Uterus (tissue), 2 donors: ENCODE data around the gene GLT6D1.

ENCODE experiments used
- POLR2A ChIP-seq, 2 donors: fragments of 450-650 bp; IDR thresholded peaks; one replicate each; pipeline ENCODE4 v1.6.1; 2016; ENCODE audit warnings: antibody characterized with exemption in 2 of 2, mild to moderate bottlenecking in 1 of 2, moderate library complexity in 1 of 2
- TF ChIP-seq, protein P1 (sequence below), 4 experiments: fragments of 200-600 bp in 2 of 4; fragments of 450-650 bp in 2 of 4; sonication (generic) in 2 of 4; IDR thresholded peaks; one replicate each; pipeline ENCODE4 v1.5.1; 2016 to 2019; ENCODE audit warnings: antibody characterized with exemption in 4 of 4, mild to moderate bottlenecking in 2 of 4, moderate library complexity in 1 of 4

DNA sequence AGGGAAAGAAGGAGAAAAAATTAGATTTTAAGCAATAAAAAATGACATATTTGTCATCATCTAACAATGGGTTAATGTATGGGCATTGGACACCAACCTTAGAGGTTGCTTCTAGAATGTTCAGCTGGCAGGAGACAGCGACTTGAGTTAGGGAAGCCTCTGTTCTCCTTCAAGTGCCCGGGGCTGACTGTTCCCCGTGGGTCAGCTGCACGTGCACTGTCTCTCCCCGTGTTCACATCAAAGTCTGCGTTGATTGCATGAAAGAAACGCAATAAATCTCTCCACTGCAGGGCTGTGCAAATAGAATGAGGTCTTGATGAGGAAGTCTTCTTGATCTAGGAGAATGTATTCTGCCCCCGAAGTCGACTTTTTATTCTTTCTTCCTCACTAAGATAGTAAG lies at the start of gene GLT6D1:
- TF ChIP-seq, protein P1, sequence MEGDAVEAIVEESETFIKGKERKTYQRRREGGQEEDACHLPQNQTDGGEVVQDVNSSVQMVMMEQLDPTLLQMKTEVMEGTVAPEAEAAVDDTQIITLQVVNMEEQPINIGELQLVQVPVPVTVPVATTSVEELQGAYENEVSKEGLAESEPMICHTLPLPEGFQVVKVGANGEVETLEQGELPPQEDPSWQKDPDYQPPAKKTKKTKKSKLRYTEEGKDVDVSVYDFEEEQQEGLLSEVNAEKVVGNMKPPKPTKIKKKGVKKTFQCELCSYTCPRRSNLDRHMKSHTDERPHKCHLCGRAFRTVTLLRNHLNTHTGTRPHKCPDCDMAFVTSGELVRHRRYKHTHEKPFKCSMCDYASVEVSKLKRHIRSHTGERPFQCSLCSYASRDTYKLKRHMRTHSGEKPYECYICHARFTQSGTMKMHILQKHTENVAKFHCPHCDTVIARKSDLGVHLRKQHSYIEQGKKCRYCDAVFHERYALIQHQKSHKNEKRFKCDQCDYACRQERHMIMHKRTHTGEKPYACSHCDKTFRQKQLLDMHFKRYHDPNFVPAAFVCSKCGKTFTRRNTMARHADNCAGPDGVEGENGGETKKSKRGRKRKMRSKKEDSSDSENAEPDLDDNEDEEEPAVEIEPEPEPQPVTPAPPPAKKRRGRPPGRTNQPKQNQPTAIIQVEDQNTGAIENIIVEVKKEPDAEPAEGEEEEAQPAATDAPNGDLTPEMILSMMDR (IDR thresholded peaks at IDR 0.05) = no peak
- TF ChIP-seq POLR2A (IDR thresholded peaks at IDR 0.05) = no peak
